HG02798 (cell line): ENCODE results near the gene GRIPAP1.
A peak's percentile ranks its signal among the peaks of the same experiment; 100 is the strongest.

Source experiments
- ATAC-seq: cut with Tn5 transposase; IDR thresholded peaks from one replicate; pipeline ENCODE4 v1.9.1; 2021; ENCODE audit warnings: mild to moderate bottlenecking; ENCODE audit not compliant: unreplicated experiment, poor library complexity

Gene GRIPAP1

GRCh38 chrX:48961585-48962091 lies 40.4 kb downstream of the GRIPAP1 start:
- ATAC-seq: no peak

- ATAC-seq: no peak
Measured at GRCh38 chrX:48960291-48960690, 41.8 kb downstream of the GRIPAP1 start.

- ATAC-seq: no peak
Measured at GRCh38 chrX:48958635-48959094, 43.4 kb downstream of the GRIPAP1 start.

- peak; percentile 91 for ATAC-seq
Measured at GRCh38 chrX:48957827-48958634, 44.0 kb downstream of the GRIPAP1 start.

- ATAC-seq: peak; percentile 33
Measured at GRCh38 chrX:48957477-48957826, 44.6 kb downstream of the GRIPAP1 start, which contains the start of gene OTUD5. TSS of gene OTUD5 (minus strand) at chrX:48957607. CDS start at chrX:48957570, 37 bp downstream.

GRCh38 chrX:48956728-48957414 lies 45.2 kb downstream of the GRIPAP1 start:
- ATAC-seq: peak; percentile 0

- ATAC-seq: no peak
Measured at GRCh38 chrX:48948589-48948988, 53.5 kb downstream of the GRIPAP1 start.

- no peak for ATAC-seq
Measured at GRCh38 chrX:48945517-48946348, 56.3 kb downstream of the GRIPAP1 start.

GRCh38 chrX:48942895-48943294 lies 59.2 kb downstream of the GRIPAP1 start:
- ATAC-seq: no peak

GRCh38 chrX:48940404-48940955 lies 61.6 kb downstream of the GRIPAP1 start:
- ATAC-seq: no peak

- ATAC-seq: no peak
Measured at GRCh38 chrX:48939524-48940228, 62.4 kb downstream of the GRIPAP1 start.

GRCh38 chrX:48938721-48939425 lies 63.2 kb downstream of the GRIPAP1 start:
- peak; percentile 63 for ATAC-seq

GRCh38 chrX:48937054-48937907 lies 64.8 kb downstream of the GRIPAP1 start:
- ATAC-seq: peak; percentile 61

GRCh38 chrX:48936429-48937053 lies 65.5 kb downstream of the GRIPAP1 start:
- no peak for ATAC-seq

GRCh38 chrX:48935301-48935670 lies 66.8 kb downstream of the GRIPAP1 start:
- ATAC-seq: no peak

GRCh38 chrX:48934581-48935300 lies 67.3 kb downstream of the GRIPAP1 start:
- ATAC-seq: no peak

- ATAC-seq: no peak
Measured at GRCh38 chrX:48933757-48934156, 68.3 kb downstream of the GRIPAP1 start.
